ENCODE data around the gene STAT1.
"Not testable (repeated sequence)": the region's sequence is repeated elsewhere in the genome, so short reads cannot be mapped to it uniquely, and the experiment has no call there.

The STAT1 gene

DNA sequence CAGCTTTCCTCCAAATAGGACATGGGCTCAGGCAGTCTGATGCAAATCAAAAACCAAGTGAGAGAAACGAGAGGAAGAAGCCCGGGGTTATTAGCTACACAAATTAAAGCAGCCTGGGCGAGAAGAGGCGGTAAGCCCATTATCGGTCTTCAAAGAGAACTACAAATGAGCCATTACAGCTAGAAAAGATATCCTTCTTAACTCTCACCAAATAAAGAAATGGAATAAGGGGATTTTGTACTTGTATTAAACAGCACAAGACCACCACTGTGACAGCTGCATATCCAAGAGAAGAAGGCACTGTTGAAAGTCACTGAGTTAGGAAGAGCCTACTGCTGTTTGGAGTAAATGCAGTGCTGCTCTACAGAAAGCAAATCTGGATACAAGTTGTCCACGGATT, 32.6 kb downstream of the STAT1 start:
- DNase-seq, result no peak

DNA sequence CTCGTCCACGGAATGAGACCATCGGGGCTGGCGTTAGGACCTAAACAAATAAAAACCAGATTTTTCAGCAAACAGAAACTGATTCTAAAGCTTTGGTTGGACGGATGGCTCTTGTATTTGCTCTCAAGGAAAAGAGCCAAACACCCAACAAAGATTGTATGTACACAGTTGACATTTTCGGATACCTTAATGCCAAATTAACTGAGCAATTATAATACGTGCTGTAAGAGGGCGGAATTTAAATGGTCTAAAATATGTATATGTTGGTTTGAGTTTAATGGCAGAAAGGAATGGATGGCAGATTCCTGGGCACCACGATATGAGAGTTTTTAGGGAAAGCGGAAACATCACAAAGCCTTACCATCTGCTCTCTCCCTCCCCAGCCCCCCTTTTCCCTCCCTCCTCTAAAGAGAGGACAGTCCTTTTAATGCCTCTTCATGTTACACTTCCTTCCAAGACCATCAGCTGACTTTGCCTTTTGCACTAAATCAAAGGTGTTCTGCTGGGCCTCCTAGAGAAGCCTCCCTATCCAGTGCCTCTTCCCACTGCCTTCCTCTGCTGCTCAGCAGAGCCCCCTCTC, 33.3 kb downstream of the STAT1 start:
- DNase-seq, result no peak

DNA sequence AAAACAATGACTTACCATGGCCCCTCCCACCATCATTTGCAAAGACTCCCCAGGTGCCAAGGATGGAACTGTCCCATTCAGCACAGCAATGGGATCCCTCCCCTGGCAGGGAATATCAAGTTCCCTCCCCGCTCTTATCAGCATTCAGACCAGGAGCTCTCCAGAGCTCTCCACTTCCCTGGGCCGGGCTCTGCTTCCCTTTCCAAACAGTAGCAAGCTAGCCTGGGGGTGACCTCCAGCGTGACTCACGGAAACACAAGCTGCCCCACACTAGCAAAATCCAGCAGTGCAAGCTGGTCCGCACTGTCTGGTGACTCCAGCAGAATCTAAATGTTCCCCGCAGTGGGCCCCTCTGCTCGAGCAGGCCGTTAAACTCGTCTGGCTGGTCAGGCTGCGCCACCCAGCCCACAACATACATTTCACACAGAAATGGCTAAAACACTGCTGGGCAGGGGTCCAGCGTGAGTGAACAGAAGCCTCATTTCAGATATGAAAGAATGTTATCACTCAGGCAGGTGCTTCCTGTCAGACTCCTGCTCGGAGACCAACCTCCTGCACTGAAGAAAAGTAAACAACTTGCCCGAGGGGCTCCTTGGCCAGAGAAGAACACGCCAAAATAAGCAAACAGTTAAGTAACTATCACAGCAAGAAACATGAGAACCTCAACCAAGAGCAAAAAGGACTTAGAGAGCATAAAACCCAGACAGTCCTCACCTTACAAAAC, 33.9 kb downstream of the STAT1 start:
- DNase-seq, result no peak

DNA sequence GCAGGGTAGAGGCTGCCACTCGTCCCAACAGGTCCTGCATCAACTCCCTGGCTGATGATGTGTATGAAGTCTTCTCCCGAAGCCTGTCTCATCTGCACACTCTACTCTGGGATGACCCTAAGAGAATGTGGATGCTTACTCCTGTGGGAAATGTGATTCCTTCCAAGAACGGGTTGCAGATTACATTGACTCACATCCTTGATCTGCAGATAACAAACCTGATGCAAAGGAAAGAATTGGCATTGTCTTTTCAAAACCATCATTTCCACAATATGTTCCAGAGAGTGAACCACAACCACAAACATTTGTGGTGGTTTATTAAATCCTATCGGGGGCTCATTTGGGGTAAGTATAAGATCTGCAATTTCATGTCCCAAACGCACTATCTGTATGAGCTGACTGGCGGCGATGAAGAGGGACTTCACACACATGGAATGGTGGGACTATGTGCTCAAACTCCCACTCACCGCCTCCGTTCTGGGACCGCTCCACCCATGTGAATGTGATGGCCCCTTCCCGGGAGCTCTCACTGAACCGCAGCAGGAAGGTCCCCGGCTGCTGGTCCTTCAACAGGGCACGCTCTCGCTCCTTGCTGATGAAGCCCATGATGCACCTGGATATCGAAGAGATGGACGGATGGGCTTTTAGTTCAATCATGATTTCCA, 35.5 kb downstream of the STAT1 start:
- DNase-seq, result no peak

DNA sequence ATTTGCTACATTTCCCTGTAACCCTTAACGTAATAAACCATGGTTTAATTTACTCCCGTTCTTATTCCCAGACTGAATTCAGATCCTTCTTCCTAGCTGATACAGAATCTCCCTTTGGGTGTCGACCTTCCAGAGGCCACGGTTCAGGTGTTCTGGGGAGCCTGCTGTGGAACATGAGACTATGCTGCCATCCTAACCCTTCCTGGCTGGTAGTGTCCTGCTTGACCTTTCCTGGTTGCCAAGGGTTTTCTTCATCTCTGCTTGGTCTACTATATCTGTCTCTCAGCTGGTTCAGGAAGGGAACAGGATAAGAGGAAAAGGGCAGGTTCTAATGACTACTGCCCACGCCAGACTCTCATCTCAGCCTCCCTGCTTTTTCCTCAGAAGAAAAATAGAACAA, 36.5 kb downstream of the STAT1 start:
- DNase-seq, result no peak

DNA sequence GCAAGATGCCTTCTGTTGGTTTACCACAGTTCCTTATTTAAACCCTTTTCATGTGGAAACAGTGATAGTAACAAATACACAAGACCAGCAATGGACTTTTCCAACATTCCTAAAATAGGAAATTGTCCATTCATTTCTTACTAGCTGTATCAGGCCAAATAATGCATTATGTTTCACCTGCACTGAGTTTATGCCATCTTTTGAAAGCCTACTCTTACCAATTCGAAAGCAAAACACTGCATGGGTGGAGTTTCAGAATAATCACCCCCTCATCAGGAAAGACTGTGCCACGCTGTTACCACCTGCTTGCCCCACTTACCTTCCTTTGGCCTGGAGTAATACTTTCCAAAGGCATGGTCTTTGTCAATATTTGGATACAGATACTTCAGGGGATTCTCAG, 37.5 kb downstream of the STAT1 start:
- no peak for DNase-seq

DNA sequence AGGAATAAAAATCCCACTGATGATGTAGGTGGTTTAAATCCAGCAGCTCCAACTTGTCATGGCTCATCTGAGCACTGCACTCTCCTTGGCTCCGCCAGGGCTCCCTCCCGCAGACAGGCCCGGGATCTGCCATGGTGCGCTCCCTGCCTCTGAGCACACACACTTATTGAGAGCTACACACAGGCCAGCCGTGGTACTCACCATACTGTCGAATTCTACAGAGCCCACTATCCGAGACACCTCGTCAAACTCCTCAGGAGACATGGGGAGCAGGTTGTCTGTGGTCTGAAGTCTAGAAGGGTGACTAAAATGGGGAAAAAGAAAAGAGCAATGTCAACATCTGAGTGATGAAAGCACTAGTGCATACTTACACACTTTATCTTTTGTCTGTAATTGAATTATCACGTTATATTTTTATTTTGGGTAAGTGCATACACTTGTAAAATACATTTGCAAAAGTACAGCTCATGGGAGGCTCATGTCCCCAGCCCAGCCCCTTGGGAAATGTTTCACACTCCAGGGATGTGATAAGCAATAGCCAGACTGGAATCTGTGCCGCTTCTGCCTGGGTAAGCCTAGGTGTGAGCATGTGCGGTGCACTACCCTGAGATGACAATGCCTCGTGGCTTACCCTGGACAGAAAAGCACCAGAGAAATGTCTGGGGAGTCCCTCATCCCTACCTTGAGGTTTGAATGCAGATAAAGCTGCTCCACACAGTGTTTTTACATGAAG, 39.2 kb downstream of the STAT1 start:
- DNase-seq, result no peak

DNA sequence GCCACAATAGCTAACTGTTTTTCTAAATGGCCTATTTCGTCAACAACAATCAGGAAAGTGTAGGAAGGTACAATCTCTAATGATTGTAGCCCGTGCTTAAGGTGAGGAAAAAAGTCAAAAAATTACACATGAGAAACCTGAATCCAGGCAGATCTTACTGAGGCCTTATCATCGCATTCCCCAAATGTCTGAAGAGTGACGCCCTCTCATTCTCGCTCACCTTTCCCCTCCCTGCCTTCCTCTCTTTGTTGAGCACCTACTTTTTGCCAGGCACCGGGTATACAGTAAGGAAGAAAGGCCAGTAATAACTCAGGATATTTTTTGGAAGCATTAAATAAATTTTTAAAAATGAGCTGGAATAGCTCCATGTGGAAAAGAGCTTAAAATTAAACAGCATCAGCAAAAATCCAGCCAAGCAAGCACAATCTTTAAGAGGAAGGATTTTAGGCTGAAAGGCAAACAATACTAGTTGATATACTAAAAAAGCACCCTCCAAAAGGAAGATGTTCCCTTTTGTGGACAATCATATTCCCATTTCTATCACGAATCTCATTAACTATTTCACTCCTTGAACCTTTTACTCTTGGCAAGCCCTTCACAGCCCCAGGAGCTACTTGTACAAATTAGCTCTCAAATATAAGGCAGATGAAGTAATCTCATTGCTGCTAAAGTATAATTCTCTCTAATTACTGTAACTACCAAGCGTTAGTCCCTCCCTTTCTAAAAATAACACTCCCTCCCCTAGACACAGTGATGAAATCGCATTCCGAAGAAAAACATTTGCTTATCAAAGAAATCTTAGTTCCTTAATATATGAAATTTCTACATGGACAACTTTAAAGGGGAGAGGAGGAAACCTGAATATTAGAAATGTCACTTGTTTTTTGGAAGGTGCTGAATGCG, 40.0 kb downstream of the STAT1 start:
- DNase-seq, result no peak

DNA sequence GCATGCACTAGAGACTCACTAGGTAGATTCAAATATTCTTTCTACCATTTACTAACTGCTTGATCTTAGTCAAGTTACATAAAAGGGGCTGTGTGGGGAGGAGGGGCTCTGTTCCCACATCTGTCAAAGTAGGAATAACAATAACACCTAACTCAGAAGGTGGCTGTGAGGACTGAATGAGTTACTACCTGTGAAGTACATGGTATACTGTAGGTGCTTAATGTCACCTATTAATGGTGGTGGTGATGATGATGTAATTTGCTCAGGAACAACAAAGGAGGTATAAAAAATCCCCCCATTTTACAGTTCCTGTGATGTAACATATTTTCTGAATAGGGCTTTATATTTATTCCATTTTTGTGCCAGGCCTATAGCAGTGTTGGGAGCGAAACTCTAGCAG, 40.7 kb downstream of the STAT1 start:
- DNase-seq, result no peak

DNA sequence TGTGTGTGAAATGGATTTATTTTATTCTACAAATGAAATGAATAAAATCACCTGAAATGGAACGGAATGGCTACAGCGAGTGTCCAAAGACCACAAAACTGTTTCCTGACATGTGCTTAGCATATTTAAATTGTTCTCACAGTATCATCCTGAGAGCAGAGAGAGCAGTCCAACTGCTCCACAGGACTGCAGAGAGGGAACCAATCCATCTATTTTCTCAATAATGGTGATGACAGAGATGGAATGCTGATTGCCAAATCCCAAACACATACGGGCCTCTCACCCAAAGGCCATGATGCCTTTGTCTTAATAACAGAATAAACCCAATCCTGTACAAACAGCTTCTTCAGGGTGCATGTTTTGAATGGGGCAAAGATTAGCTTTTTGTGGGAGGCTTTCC, 41.1 kb downstream of the STAT1 start:
- no peak for DNase-seq

DNA sequence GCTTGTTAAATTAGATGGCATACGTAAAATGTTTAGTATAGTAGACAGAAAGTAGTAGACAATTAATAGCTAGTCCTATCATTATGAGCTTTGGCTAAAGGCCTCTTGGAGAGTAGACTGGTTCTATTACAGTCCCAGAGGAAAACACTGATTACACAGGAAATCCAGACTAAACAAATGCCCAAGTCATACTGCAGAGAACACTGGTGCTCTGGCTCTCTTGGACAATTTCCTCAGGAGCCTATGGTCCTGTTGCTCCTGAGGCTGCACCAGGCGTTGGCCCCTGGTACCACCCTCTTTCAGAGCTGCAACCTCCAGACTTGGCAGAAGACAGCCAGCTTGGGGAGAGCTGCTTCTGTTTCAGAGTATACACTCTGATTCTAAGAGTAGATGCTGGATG, 41.8 kb downstream of the STAT1 start:
- DNase-seq, result no peak

DNA sequence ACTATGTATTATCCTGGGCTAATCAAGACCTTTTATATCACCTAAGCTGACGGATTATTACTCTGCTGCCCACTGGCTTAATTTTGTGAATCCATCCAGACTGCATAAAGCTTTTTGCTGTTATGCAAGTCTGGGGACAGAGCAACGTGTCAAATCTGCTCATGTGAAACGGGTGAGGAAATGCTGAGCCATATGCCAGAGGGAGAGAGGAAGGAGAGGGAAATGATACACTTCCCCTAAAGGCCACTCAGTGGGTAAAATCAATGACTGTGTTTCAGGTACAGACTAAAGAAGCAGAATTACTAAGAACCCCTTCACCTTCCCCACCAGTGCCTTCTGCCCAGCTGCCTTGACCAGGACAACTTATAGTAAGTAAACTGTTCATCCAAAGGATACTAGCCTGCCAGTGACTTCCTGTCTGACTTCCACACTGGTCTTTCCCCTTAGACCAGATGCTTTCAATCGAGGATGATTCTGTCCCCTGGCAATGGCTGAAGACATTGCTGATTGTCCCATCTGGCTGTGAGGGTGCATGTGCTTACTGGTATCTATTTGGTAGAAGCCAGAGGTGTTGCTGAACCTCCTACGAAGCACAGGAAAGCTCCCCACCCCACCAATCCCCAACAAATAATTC, 43.0 kb downstream of the STAT1 start:
- DNase-seq, result no peak

DNA sequence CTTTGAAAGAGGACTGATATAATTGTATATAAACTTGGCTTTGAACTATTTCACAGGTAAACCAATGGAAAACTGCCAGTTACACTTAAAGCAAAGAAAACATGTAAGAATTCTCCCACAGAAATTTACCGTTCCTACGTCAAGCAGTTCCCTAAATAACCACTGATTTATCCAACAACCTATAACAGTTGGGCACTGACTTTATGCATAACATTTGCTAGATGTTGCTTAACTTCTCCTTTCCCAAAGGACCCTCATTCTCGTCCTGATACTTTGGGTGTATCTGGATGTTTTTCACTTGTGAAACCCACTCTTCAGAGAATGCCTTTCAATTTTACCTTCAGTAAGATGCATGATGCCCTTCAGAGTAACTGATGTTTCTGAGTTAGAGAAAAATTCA, 43.8 kb downstream of the STAT1 start:
- DNase-seq, result no peak

DNA sequence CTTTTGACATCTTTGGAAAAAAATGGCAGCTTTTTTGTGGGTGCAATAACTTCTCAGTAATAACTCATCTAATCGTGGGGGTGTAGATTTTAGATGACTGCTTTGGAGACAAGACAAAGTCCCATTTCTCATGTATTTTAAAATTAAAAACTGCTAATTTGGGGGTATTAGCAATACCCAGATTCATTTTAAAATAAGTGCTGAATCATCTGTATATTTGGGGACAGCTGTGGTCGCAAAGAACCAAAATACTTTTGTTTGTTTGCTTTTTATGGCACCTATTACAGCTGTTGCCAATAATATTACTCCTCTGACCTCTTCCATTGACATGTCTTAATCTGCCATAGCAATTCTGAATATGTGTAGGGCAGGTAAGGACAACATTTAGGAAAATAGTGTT, 45.4 kb downstream of the STAT1 start:
- DNase-seq, result no peak

DNA sequence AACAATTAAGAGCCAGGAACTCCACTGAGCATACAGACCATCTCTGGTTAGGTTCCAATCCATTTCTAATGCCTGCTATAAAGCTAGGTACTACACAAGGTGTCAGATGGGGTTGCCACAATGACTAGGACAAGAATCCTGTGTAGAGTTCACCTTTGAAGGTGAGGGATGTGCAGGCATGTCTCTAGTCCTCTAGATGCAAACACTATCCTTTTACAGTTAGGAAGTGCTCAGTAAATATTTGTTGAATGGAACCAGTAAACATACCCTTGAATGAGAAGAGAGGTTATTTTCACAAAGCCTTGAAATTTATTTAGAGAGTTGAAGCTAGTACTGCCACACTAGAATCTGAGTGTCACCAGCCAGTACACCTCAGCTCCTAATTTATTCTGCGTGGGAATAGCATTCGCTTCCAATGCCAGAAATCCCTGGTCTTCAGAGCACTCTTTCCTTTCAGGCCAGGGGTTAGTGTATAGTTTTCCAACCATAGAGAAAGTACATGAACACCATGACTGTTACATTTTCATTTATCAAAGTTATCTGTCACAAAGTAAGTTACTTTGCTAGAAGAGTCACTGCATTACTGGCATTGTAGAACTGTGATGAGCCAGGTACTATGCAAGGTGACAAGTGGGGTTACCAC, 48.3 kb downstream of the STAT1 start:
- DNase-seq, result no peak

DNA sequence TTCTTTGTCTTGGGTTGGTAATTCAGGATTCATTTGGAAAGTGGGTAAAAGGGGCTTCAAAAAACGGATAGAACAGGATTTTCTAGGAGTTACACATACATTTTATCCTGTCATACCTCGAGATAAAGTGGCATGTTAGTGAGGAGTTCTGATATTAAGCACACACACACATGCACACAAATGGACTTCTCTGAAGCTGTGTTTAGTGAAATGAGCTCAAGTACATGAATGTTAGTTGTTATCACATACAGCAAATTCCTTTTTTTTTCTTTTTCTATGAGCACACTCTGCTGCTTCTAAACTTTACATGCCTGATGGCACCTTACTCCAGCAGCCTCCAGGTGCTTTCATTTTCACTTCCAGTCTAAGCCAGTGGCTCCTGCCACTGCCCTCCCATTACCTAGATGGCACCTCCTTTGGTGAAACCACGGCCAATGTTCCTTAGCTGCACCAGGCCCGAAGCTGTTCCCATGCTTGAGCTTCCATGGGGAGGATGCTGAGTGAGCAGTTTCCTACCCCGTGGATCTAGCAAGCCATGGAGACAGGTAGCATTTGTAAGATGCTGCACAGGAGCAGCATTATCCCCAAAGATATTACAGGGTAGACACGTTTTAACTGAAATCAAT, 49.7 kb downstream of the STAT1 start:
- DNase-seq, result no peak

DNA sequence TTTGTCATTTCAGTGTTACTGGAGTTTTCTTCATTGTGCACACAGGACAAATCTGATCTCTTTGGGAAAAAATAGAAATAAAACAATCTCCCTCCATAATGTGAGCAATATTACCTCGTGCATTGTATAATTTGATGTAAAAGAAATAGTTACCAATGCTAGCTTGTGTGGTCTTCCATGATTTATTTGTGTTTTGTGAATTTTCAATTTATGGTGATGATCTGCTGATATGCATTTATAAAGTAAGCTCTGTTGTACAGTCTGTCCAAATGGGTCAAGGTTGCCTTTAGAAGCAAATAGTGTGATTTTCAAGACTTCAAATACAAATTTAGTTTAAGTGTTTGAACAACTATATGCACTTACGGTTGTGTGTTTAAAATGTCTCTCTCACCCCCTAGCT, 50.9 kb downstream of the STAT1 start:
- no peak for DNase-seq

DNA sequence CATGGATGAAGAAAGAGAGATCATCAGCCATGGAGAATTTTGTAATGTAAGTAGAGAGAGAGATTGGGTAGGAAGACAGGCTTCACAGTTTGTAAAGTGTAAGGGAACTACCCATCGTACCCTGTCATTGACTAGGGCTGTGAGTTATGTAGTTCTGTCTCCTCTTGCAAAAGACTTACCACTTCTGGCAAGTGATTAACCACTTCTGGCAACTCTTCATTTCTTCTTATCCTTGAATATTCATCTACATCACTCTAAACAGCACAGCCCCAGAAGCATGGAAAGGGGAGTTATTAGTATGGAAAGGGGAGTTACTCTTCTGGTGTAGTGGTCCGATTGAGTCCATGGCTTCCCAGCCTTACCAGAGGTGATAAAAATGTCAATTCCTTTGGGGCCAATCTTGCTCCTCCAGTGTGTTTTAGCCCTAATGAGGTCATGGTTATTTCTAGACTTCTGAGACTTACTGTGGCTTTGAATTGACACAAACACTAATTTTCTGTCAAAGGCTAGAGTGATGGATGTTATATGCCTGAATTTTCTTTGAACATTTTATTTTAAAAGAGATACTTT, 52.0 kb downstream of the STAT1 start:
- no peak for DNase-seq

DNA sequence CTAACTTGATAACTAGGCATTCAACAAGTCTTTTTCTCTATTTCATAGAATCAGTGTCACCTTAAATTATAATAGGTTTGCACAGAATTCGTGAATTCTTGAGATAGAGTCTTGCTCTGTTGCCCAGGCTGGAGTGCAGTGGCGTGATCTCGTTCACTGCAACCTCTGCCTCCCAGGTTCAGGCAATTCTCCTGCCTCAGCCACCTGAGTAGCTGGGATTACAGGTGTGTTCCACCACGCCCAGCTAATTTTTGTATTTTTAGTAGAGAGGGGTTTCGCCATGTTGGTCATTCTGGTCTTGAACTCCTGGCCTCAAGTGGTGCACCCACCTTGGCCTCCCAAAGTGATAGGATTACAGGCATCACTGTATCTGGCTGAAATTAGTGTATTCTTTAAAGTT, 52.9 kb downstream of the STAT1 start:
- not testable (repeated sequence) for DNase-seq
